Measurements from ENCODE around the gene TMC2.

The TMC2 gene

DNA sequence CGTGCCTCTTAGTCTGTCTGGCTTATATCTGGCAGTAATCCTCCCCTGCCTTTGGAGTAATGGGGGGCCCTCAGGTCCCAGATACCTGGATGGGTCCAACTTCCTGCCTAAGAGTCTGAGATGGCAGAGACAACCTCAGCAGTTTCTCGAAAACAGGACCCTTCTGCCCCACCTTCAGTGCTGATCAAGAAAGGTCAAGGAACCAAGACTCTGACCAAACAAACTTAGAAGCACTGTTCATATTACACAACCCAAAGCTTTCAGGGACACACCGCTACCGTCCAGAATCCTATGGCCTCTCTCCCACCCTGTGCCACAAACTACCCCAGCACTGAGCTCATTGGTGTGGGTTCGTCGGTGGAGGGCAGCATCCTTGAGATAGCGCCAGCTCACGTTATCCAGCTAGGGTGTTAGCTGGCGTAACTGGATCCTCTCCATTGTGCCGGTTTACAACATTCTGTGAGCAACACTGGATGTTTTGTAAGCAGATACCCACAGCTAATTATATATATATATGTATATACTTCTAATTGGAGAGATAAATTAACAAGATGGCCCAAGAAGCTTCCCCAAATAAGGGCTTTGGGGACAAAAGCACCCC, 7.6 kb upstream of the TMC2 start:
- DNase-seq (ENCODE audit: low read depth), result no peak
- TF ChIP-seq, protein P1, sequence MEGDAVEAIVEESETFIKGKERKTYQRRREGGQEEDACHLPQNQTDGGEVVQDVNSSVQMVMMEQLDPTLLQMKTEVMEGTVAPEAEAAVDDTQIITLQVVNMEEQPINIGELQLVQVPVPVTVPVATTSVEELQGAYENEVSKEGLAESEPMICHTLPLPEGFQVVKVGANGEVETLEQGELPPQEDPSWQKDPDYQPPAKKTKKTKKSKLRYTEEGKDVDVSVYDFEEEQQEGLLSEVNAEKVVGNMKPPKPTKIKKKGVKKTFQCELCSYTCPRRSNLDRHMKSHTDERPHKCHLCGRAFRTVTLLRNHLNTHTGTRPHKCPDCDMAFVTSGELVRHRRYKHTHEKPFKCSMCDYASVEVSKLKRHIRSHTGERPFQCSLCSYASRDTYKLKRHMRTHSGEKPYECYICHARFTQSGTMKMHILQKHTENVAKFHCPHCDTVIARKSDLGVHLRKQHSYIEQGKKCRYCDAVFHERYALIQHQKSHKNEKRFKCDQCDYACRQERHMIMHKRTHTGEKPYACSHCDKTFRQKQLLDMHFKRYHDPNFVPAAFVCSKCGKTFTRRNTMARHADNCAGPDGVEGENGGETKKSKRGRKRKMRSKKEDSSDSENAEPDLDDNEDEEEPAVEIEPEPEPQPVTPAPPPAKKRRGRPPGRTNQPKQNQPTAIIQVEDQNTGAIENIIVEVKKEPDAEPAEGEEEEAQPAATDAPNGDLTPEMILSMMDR (conservative IDR thresholded peaks at IDR 0.05; ENCODE audit: low read depth, low read length), result no peak
- no peak overlapping the region for H3K4me3 ChIP-seq (ENCODE audit: low read length)

DNA sequence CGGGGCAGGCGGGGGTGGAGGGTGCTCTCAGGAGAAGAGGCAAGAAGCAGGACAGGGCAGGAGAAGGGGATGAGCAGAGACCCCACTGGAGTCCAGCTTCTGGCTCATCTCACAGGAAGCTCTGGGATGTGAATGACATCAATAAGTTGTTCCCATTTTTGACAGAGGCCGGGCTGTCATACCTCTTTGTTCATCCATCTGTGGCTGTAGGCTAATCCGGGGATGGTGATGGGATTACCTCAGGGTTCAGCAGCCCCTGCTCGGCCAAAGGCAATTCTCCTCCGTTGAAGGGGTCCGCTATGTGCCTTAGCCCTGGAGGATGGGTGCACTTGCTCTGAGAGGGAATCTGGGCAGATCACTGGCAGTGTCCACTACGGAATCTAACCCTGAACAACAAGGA, 3.3 kb upstream of the TMC2 start:
- no peak for DNase-seq (ENCODE audit: low read depth)
- H3K4me3 ChIP-seq (ENCODE audit: low read length), result no peak overlapping the region
- TF ChIP-seq, protein P1 (conservative IDR thresholded peaks at IDR 0.05; ENCODE audit: low read depth, low read length), result no peak

DNA sequence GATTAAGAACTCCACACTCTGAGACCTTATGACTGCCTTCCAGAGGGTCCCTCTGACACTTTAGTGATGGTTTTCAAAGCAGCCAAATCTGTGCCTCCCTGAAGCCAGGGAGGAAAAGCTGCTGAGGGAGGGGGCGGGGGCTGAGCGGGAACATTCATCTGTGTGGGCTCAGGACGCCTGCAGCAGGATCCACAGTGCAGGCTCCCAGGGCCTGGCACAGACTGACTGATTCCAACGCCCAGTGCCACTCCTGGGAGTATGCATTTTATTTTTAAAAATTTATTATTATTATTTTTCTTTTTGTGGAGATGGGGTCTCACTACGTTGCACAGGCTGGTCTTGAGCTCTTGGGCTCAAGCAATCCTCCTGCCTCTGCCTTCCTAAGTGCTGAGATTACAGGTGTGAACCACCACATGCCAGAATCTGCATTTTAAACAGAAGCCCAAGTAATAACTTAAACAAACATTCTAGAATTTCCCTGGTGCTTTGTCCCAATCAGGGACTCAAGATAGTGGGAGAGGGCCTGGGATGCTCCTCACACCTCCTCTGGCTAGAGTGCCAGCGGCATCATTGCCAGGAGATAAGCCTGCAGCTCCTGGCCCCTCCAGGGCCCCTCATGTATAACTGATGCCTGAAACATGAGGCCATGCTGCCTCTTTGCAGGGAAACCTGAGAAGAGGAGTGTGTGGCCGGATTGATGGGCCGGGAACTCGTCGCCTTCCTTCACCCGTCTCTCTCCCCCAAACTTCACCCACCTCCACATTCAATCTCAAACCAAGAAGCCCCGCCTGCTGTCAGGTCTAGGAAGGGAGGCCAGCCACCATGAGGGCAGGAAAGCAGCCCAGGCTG, 438 bp upstream of the TMC2 start:
- DNase-seq (ENCODE audit: low read depth), result no peak

DNA sequence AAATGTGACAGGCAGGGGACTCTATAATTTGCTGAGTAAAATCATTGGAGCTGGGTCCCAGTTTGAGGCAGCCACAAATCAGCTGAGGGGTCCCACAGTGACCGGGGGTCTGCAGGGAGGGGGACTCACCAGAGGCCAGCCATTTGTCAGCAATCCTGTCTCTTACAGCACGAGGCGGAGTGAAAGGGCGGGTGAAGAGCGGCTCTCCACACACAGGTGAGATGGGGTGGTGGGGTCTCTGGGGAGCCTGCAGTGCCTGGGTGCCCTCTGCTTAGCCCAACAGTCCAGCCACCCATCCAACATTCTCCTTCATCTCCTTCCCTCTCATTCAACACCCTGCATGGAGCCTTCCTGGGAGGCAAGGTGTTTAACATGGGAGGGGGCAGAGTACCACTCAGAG, 728 bp downstream of the TMC2 start:
- TF ChIP-seq, protein P1 (conservative IDR thresholded peaks at IDR 0.05; ENCODE audit: low read depth, low read length), result no peak
- no peak overlapping the region for H3K4me3 ChIP-seq (ENCODE audit: low read length)
- DNase-seq (ENCODE audit: low read depth), result no peak

More for the DNA sequence above, 438 bp upstream of the TMC2 start:
- no peak overlapping the region for H3K4me3 ChIP-seq (ENCODE audit: low read length)
- TF ChIP-seq, protein P1 (conservative IDR thresholded peaks at IDR 0.05; ENCODE audit: low read depth, low read length), result no peak

DNA sequence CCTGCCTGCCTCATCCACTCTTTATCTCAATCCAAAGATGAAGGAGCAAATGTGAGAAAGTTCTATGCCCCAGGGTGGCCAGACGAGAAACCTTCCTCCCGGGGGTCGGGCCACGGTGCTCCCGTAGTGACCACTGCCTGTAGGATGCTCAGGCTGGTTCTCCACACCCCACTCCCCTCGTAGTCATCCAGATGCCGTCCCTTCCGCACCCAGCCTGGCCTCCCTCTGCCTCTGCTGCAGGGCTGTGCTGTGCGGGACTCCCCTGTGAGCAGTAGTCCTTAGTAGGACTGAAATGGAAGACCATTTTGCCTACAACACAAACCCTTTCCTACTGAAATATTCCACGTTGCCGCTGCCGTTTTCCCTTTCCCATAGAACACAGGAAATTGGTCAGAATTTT, 2.0 kb downstream of the TMC2 start:
- TF ChIP-seq, protein P1 (conservative IDR thresholded peaks at IDR 0.05; ENCODE audit: low read depth, low read length), result no peak
- DNase-seq (ENCODE audit: low read depth), result no peak
- H3K4me3 ChIP-seq (ENCODE audit: low read length), result no peak overlapping the region

GRCh38 chr20:2538931-2539720, 2.8 kb downstream of the TMC2 start:
- TF ChIP-seq, protein P1 (conservative IDR thresholded peaks at IDR 0.05; ENCODE audit: low read depth, low read length), result no peak
- no peak overlapping the region for H3K4me3 ChIP-seq (ENCODE audit: low read length)
- DNase-seq (ENCODE audit: low read depth), result no peak
